ENCODE measurements around the gene SCN5A.

Gene SCN5A

DNA sequence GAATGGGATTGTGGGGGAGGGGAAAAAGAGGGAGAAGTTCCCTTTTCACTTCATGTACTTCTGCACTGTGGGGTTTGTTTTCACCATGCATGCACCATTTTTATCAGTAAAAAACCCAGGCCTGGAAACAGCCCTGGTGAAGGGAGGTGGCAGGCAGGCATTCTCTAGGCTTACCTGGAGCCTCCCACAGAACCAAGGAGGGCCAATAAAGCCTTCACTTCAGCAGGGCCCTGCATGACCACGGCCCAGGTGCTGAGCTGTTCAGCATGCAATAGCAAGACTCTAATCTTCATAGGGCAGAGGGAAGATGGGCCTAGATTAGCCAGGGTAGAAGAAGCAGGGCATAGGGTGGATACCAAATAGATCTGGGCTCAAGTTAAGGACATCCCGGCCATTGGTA, 49.6 kb downstream of the SCN5A start:
- no peak for DNase-seq

DNA sequence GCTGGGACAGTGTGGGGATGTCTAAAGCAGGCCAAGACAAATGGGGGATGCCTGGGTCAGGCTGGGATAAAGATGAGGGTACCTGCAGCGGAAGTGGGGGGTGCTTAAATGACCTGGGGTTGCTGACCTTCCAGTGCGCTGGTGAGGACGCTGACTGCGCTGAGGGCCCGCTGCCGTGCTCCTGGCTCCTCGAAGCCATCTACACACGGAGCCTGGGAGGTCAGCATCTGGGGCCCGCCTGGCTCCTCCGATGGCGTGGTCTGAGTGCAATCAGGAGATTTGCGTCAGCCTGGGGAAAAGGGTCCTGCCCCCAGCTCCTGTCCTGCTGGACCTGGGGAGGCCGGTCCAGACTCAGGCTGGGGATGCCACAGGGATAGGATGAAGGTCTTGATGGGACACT, 50.7 kb downstream of the SCN5A start:
- no peak for DNase-seq

DNA sequence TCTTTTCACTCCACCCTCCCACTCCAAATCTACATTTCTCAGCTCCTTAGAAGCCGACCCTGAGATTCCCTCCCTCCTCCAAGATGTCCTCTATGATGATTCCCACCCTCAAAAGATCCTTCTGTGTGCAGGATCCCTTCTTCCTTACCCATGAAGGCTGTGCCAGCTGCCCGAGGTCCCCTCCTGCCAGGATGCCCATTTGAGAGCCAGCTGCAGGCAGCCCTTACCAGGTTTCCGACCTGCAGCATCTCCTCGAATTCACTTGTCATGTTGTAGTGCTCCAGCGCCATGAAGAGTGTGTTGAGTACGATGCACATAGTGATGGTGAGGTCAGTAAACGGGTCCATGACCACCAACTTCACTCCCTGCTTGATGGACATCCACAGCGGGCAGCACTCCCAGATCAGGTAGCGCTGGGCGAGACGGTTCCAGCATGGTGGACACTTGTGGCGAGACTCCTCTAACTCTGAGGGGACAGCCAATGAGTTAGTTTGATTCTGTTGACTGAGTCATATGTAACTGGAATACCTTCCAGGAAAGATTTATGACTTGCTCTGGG, 51.9 kb downstream of the SCN5A start:
- DNase-seq = no peak

DNA sequence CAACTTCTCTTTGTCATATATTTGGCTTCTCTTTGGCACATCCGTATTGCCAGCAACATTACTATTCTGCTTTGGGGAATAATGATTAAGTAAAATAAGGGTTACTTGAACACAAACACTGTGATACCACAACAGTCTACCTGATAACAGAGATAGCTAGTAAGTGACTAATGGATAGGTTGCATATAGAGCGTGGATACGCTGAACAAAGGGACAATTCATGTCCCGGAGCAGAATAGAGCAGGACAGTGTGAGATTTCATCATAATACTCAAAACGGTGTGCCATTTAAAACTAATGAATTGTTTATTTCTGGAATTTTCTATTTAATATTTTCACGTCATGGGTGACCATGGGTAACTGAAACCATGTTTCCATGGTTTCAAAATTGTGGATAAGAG, 54.1 kb downstream of the SCN5A start:
- DNase-seq = no peak

DNA sequence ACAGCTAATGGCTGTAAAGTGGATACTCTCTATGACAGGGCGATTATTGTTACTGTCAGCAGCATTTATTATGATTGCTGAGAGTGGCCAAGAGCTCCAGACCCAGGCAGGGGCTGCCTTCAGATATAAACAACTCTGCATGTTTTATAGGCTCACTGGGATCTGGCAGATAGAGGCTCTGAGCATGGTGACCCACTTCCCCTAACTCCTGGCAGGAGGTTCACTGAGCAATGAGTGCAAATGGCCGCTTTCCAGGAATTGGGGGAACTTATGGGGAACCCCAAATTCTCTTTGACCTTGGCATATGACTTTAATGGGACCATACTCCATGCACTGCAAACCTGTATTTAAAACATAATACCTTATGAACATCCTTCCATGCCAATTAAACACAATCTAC, 59.0 kb downstream of the SCN5A start:
- DNase-seq = no peak

DNA sequence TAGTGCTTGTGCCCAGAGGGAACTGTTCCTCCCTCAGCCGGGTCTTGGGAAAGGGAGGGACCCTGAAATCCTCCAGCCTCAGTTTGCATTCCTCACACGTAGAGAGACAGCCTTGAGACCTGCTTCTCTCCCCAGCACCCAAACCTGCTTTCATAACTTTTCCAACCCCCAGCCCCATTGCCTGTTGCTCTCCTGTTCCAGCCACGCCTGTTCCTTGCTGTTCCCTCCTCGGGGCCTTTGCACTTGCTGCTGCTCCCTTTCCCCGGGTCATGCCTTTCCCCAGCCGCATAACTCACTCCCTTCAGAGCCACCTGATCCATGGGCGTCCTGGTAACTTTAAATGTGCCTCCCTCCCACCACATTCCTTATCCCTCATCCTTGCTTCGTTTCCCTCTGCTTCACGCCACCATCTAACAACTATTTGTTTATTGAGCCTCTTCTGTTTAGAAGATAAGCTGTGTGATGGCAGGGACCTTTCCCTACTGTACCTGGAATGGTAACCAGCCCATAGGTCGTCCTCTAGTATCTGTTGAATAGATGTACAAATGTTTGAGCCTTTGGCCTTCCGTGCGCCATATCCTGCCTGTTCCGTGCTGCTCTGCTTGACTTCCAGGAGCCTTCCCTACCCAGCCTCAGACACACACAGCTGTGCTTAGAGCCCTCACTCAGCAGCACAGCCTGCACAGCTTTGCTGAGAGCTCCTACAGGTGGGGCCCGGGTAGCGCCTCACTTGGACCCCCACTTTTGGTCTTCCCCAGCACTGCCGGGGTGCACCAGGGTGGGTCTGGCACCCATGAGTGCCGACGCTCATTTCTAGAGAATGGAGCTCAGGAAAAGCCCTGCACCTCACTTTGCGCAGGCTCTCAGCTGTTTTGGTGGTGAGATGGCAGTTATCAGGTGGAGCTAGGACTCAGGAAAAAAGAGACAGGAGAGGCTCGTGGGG, 60.2 kb downstream of the SCN5A start:
- DNase-seq = no peak

DNA sequence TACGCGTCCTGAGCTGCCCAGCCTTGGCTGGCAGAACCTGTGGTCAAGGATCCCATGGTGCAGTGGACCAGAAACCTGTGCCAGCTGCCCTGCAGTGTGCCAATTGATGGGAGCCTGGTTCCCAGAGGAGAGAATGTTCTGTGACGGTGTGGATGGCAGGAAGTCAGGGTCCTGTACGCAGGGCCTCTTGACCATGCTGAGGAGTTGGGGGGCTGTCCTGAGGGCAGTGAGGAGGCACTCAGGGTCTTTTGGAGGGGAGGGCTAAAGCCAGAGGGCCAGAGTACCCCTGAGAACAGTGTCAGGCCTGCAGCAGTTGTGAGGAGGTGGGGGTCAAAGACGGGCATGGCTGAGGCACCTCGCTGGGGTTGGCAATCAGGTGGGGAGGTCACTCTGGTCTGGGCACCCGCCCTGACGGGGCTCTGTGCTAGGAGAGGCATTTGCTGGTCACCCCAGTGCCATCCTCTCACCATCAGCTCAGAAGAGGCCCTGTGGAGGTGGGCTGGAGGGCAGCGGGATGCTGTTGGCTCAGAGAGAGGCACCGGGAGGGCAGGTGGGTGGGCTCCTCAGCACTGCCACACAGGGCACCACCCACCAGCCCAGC, 61.0 kb downstream of the SCN5A start:
- no peak for DNase-seq

DNA sequence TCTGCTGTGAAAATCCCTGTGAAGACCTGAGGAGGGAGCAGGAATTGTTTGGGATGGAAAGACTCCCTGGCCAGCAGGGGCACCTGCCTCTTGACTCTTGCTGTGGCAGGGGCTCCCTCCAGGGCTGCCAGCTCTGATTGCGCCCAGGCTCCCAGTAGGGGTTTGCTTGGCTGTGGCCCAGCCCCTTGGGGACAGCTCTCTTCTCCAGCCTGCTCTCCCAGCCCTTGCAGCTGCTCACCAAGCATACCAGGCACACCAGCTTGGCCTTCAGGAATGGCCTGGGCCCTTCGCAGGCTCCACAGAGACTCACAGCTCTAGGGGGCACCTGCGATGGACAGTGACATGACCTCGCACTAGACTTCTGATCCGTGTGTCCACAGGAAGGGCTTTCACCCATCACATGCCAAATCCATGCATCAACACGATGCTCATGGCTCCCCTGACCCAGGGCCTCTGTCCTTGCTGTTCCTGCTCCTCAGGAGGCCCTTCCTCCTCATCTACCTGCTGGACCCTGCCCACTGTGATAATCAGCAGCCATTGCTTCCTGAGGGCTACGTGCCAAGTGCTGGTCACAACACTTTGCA, 61.8 kb downstream of the SCN5A start:
- no peak for DNase-seq

DNA sequence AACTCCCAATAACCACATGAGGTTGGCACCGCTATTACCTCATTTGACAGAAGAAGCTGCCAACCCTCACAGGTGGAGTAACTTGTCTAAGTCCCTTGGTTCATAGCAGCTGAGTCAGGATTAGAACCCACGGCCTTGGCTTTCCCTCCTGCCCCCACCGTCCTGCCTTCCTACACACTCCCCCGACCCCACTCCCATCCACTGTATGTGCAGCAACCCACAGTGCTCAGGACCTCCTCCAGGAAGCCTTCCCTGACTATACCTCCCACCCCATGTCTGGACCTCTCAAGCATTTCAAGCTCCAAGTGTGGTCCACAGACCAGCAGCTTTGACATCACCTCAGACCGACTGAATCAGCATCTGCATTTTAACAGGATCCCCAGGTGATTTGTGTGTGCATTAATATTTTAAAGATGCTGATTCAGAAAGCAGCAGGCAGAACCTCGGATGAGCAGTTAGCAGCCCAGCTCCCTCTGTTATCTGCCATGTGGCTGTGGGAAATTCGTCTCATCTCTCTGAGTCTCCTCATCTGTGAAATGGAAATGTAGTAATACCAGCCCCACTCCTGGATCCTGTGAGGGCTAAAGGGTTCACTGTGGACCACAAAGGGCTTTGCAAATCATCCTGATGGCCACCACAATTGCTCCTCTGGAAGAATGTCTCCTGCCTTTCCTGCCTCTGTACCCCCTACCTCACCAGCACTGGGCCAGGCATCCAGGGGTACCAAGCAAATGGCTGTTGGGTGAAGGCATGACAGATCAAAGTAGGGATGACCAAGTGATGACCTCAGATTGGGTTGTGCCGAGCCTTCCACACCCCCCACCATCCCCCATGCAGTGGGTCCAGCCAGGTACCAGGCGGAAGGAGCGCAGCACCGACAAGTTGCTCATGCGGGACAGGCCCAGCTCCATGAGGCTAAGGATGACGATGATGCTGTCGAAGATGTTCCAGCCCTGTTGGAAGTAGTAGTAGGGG, 62.7 kb downstream of the SCN5A start:
- no peak for DNase-seq

DNA sequence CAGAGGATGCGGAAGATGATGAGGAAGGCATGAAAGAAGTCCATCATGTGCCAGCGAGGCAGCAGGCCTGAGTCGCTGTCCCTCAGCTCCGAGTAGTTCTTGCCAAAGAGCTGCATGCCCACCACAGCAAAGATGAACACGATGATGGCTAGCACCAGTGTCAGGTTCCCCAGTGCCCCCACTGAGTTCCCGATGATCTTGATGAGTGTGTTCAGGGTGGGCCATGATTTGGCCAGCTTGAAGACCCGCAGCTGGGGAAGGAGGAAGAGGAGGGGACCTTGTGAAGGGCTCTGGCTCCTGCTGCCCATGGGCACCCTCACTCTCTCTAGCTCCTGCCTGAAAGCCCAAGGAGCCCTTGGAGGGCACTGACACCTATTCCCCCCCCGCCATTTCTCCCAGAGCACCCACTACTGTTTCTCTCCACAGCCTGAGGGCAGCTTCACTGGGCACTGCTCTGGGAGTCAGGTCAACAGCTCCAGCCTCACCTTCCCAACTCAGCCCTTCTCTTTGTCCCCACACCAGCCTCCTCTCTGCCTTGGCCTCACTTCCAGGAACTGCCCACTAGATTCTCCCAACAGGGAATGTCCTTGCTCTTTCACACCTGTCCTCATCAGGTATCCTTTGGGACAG, 63.6 kb downstream of the SCN5A start:
- DNase-seq = no peak

DNA sequence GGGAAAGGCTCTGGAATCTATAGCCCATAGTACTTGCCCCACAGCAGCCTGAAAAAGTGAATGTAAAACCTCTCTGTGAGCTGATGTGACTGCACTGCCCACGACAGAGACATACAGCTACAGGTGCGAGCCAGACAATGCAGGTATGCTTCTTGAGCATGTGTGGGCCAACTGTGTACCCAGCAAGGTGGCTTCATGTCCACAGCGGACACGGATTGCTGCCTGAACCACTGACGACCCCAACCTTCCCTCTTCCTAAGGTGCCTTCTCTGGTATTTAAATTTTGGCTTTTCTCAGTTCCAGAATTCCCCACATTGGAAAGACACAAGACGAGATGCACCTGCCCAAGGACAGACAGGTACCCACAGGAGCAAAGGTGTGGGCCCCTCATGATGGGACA, 65.8 kb downstream of the SCN5A start:
- no peak for DNase-seq

DNA sequence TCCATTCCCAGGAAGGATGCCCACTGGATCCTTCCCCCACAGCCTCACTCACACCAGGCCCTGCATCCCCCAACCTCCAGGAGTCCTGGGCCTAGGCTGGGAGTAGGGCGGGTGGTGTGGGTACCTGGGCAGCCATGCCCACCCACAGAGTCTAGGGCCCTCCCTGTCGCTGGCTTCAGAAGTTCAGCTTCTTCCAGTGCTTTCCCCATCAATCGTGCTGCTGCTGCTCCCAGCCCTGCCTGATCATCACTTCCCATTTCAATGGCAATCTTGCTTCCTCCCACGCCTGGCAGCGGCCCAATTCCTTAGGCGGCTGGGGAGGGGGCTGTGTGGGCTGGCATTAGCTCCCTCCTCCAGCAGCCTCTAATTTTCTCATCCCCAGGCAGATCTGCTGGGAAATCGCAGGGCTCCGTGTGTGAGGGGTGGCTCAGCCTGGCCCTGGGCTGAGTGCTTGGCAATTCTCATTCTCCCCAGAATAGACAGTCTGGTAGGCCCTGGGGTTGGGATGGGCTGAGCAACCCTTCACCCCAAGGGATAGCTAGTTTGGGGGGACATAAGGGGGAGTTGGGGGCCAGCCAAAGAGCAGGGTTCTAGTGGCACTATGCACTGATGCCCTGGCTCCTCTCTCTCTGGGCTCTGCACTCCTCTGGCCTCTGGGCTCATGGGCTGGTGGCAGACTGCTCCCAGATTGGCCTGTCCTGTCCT, 66.4 kb downstream of the SCN5A start:
- no peak for DNase-seq

DNA sequence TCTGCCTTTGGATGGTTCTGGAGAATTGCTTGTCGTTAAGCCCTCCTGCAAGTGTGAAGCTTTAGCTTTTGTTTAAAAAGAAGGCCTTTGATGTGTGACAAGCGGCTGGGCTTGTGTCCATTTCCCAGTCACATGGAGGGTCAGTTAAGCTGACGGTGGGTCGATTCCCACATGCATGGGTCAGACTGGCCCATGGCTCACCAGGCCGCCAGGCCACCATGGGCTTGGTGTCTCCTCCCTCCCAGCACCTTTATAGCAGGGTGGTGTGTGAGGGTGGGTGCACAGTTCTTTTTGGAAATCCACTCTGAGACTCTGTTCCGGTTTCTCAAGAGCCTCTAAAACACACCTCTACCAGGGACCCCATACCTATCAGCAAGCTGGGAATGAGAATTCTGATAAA, 67.2 kb downstream of the SCN5A start:
- DNase-seq = no peak

DNA sequence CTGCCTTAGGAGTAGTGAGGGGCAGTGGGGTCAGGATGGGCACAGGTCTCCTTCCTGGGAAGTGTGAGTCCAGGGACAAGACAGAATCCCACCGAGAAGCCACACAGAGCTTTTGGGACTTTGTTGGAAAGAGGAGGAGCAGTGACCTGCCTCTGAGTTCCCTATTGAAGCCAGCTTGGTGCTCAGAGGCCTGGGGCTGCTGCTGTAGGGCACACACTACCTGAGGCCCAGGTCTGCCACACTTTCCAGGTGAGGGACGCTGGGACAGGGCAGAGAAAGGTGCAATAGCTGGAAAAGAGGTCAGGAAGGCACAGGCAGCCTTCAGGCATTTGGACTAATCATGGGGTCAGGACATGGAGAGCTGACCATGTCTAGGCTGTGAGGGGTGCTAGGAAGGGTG, 67.7 kb downstream of the SCN5A start:
- DNase-seq = no peak

DNA sequence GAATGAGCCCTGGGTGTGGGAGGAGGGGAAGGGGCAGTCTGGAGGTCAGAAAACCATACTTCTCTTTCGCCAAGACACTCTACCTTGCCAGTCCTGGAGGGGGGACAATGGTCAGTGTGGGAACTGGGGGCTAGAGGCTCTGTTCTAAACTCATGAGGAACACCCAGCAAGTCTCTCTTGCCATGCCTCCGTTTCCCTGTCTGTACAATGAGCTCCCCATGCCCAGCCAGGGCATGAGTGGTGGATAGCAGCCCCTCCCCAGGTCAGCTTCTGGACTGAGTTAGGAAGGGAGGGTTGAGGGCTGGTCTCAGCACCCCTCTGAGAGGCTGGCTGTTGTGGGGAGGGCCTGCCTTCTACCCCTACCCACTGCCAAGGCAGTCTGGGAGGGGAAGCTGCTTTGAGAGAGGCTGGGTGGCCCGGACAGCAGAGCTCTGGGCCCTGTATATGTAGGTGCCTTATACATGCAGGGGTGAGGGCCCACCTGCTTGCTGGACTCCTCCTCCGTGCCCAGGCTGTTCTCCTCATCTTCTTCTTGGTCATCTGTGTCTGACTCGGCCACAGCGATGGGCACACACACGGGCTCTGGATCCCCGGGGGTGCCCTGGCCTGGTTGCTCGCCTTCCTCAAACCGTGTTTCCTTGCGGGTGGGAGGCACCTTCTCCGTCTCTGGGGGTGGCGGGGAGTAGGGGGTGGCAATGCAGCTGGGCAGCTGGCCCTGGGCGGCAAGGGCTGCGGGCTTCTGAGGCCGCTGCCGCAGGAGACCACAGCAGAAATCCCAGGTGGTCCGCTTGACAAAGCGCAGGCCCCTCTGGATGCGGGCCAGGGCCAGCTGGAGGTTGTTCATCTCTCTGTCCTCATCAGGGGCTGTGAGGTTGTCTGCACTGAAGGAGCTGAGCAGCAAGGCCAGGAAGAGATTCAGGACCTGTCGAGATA, 68.8 kb downstream of the SCN5A start:
- no peak for DNase-seq

DNA sequence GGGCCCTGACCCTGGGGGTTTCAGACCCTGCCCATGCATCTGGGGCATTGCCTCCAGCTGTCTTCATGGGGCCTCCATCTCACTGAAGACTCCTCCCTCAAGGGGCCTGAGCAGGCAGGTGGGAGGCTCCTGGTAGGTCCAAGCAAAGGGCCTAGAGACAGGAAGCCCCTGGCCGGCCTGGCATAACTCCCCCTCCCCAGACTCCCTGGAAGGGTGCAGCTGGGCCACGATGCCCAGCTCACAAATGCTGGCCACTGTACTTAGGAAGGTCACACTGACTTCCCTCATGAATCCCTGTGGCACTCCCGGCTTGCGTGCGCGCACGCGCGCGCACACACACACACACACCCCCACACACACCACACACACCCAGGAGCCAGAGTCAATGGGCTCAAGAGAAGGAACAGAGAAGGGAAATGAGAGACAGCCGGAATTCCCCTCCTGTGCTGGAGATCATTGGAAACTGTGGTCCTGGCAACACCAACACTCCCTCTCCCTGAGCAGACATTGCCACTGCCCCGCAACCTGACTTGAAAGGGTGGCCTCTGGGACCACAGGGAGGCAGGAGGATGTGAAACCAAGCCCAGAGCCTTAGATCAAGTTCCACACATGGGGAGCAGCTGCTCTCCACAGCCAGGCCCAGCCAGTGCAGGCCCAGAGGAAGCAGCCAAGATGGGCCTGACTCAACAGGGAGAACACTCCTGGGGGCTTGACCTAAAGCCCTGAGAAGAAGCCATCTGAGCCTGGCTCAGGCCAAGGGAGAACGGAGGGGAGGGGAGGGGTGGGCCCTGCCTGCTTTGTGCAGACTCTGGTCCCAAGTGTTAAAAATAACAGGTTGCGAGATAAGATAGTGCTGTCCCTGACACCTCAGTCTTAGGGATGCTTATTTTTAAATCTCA, 69.7 kb downstream of the SCN5A start:
- DNase-seq = peak; percentile 6

DNA sequence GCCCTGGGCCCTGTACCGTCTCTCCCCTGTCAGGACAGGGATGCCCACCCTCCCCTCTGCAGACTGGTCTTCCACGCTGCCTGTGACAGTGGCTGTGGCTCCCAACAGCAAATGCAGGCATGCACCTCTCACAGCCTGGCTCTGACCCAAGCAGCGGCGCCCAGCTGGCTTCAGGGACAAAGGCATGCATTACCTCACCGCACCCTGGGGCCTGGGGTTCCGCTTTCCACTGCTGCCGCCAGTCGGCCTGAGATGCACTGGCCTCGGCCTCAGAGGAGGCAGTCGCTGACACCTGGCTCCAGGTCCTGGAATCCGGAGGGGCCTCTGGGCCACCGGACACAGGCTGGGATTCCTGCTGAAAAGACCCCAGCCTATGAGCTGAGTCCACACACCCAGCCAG, 70.3 kb downstream of the SCN5A start:
- peak; percentile 19 for DNase-seq

DNA sequence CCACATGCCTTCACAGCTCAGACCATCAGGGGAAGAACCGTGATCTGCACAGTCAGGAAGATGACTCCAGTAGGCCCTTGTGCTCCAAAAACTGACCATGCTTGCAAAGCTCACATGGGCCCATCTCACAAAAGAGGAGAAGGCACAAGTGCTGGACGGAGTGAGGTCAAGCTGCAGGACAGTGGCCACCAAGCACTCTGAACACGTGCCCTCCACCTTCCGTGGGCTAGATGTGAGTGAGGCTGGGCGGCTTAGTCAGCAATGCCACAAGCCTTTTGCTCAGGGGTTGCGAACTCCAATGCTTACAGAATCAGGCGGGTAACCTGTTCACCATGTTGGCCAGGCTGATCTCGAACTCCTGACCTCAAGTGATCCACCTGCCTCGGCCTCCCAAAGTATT, 70.9 kb downstream of the SCN5A start:
- DNase-seq = no peak

DNA sequence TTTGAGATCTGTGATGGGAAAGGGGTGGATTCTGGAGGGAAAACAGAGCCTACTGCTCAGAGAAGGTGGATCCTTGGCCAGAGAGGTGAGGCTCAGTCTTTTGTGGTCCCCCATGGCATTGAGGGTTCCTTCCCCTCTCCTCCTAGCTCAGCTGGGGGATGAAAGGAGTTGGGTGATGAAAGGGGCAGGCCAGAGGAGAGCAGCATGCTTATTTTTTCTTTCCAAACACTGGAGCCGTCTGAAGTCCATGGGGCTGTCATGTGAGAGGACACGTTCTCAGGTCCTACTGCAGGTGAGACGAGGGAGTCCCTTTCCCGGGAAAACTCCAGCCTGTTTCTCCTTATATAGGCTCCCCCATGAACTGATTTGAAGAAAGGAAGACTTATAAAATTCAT, 71.4 kb downstream of the SCN5A start:
- no peak for DNase-seq
